Mesendoderm (in vitro differentiated cells): ENCODE measurements around the gene CEP164.

Source experiments
- DNase-seq: peaks from one replicate; pipeline ENCODE4 v3.0.0; 2013
- H2AK5ac ChIP-seq: 2 replicates; pipeline ENCODE4 v1.6.1; 2013; ENCODE audit warnings: low read length, inconsistent platforms
- H2BK120ac ChIP-seq: 2 replicates; pipeline ENCODE4 v1.6.1; 2013; ENCODE audit warnings: low read depth, mild to moderate bottlenecking, low read length, moderate library complexity, mixed read lengths
- H2BK15ac ChIP-seq: replicated peaks from 2 replicates; pipeline ENCODE4 v1.6.1; 2013; ENCODE audit warnings: low read depth, mild to moderate bottlenecking, moderate library complexity
- H2BK5ac ChIP-seq: 2 replicates; pipeline ENCODE4 v1.6.1; 2013; ENCODE audit warnings: low read length, inconsistent platforms
- H3K18ac ChIP-seq: 2 replicates; pipeline ENCODE4 v1.6.1; 2013; ENCODE audit warnings: mild to moderate bottlenecking, low read length, mixed read lengths
- H3K23ac ChIP-seq: one replicate; pipeline ENCODE4 v1.6.1; 2013; ENCODE audit warnings: low read length
- H3K27ac ChIP-seq: 2 replicates; pipeline ENCODE4 v1.5.1; 2013; ENCODE audit warnings: low read depth, mild to moderate bottlenecking, inconsistent platforms, low read length, moderate library complexity
- H3K27me3 ChIP-seq: 2 replicates; pipeline ENCODE4 v1.6.1; 2013; ENCODE audit warnings: low read length, control low read depth, mild to moderate bottlenecking, inconsistent platforms; ENCODE audit not compliant: insufficient read depth, poor library complexity
- H3K36me3 ChIP-seq: 2 replicates; pipeline ENCODE4 v1.6.1; 2013; ENCODE audit warnings: low read length, inconsistent platforms; ENCODE audit not compliant: control insufficient read depth, insufficient read depth
- H3K4ac ChIP-seq: one replicate; pipeline ENCODE4 v1.6.1; 2013; ENCODE audit warnings: low read depth, mild to moderate bottlenecking, low read length, moderate library complexity
- H3K4me1 ChIP-seq: 2 replicates; pipeline ENCODE4 v1.6.1; 2013; ENCODE audit warnings: low read depth, low read length, inconsistent platforms; ENCODE audit not compliant: control insufficient read depth
- H3K4me2 ChIP-seq: 2 replicates; pipeline ENCODE4 v1.6.1; 2013; ENCODE audit warnings: low read length
- H3K4me3 ChIP-seq: 2 replicates; pipeline ENCODE4 v1.5.1; 2013; ENCODE audit warnings: mild to moderate bottlenecking, low read length
- H3K56ac ChIP-seq: one replicate; pipeline ENCODE4 v1.6.1; 2013; ENCODE audit warnings: low read length
- H3K79me1 ChIP-seq: 2 replicates; pipeline ENCODE4 v1.6.1; 2013; ENCODE audit warnings: low read length, inconsistent platforms
- H3K79me2 ChIP-seq: 2 replicates; pipeline ENCODE4 v1.6.1; 2013; ENCODE audit warnings: mild to moderate bottlenecking, low read length; ENCODE audit not compliant: control insufficient read depth, insufficient read depth
- H3K9ac ChIP-seq: 2 replicates; pipeline ENCODE4 v1.6.1; 2013; ENCODE audit warnings: low read length, inconsistent platforms
- H4K5ac ChIP-seq: one replicate; pipeline ENCODE4 v1.6.1; 2013; ENCODE audit warnings: low read length
- H4K8ac ChIP-seq: one replicate; pipeline ENCODE4 v1.6.1; 2013; ENCODE audit warnings: low read depth, mild to moderate bottlenecking, control low read depth, low read length, moderate library complexity
- WGBS: extraction: QIAGEN DNeasy Blood & Tissue Kit; methylation state at CpG from one replicate; pipeline ENCODE4 v1.1.7; 2013; ENCODE audit warnings: low lambda C conversion rate, missing lambda C conversion rate; ENCODE audit not compliant: insufficient coverage; ENCODE audit errors: extremely low coverage; 5-methylcytosine and 5-hydroxymethylcytosine counted together

The CEP164 gene

GRCh38 chr11:117442869-117443239, 115.2 kb downstream of the CEP164 start:
- Histone ChIP-seq H3K79me1 (no peaks in the 10 kb centered on the region), H3K79me2 (no peaks in the 10 kb centered on the region), H2BK5ac (no peak overlapping the region), H3K4me1 (no peaks in the 10 kb centered on the region), H3K23ac (no peak overlapping the region), H2BK120ac (no peak overlapping the region), H3K9ac (no peak overlapping the region), H2BK15ac (no peak overlapping the region), H3K56ac (no peak overlapping the region), H3K27me3 (no peaks in the 10 kb centered on the region), H3K4me3 (no peak overlapping the region), H3K27ac (no peak overlapping the region), H3K4ac (no peak overlapping the region), H3K4me2 (no peak overlapping the region), H3K18ac (no peak overlapping the region), H2AK5ac (no peak overlapping the region), H4K8ac (no peak overlapping the region), H4K5ac (no peak overlapping the region), H3K36me3 (no peaks in the 10 kb centered on the region)
- no CpG with 5 or more reads among the region's 12 CpGs for WGBS
- DNase-seq, result no peak

GRCh38 chr11:117443266-117444186, 115.9 kb downstream of the CEP164 start:
- H3K79me1 ChIP-seq, result no peaks in the 10 kb centered on the region
- H2BK5ac ChIP-seq, result no peak overlapping the region
- H3K9ac ChIP-seq, result peak overlapping the region; percentile 16
- H3K79me2 ChIP-seq, result no peaks in the 10 kb centered on the region
- H2AK5ac ChIP-seq, result no peak overlapping the region
- H3K4me2 ChIP-seq, result no peak overlapping the region
- H3K27me3 ChIP-seq, result no peaks in the 10 kb centered on the region
- no peak overlapping the region for H3K18ac ChIP-seq
- H3K36me3 ChIP-seq, result no peaks in the 10 kb centered on the region
- no peak overlapping the region for H4K5ac ChIP-seq
- no peak overlapping the region for H2BK120ac ChIP-seq
- peak; percentile 82 for DNase-seq
- no CpG with 5 or more reads among the region's 38 CpGs for WGBS
- H3K27ac ChIP-seq, result no peak overlapping the region
- no peak overlapping the region for H3K4ac ChIP-seq
- no peak overlapping the region for H4K8ac ChIP-seq
- H2BK15ac ChIP-seq, result no peak overlapping the region
- no peak overlapping the region for H3K23ac ChIP-seq
- no peak overlapping the region for H3K4me3 ChIP-seq
- H3K4me1 ChIP-seq, result no peaks in the 10 kb centered on the region
- H3K56ac ChIP-seq, result peak overlapping the region; percentile 3

DNA sequence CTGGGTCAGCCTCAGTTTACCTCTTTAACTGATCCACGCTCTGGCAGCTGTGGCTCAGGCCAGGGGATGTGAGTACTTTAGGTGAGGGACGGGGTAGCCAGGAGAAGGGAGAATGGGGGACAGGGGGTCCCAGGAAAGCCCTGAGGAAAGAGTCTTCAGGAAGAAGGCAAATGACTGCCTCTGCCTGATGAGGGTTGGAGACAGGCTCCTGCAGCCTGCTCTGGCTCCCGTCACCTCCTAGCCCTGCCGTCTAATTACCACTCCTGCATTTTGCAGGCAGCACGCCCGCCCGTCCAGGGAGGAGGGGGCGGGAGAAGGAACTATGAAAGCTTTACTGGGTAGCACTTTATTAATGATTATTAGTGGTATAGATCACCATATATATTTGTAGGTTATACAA, 116.6 kb downstream of the CEP164 start:
- Histone ChIP-seq H2BK120ac (no peak overlapping the region), H3K56ac (peak overlapping the region; percentile 3), H3K18ac (no peak overlapping the region), H3K27me3 (no peaks in the 10 kb centered on the region), H4K8ac (no peak overlapping the region), H3K23ac (no peak overlapping the region), H3K4me1 (no peaks in the 10 kb centered on the region), H3K36me3 (no peaks in the 10 kb centered on the region), H2BK15ac (no peak overlapping the region), H3K79me1 (no peaks in the 10 kb centered on the region), H2AK5ac (no peak overlapping the region), H3K79me2 (no peaks in the 10 kb centered on the region), H3K27ac (no peak overlapping the region), H3K4me2 (no peak overlapping the region), H3K9ac (no peak overlapping the region), H3K4me3 (no peak overlapping the region), H4K5ac (no peak overlapping the region), H3K4ac (no peak overlapping the region), H2BK5ac (no peak overlapping the region)
- no peak for DNase-seq
- no CpG with 5 or more reads among the region's 8 CpGs for WGBS

- H3K79me2 ChIP-seq, result no peaks in the 10 kb centered on the region
- H3K4me2 ChIP-seq, result no peak overlapping the region
- H3K4ac ChIP-seq, result no peak overlapping the region
- H4K8ac ChIP-seq, result no peak overlapping the region
- no peak overlapping the region for H2BK5ac ChIP-seq
- H2BK15ac ChIP-seq, result no peak overlapping the region
- H3K27ac ChIP-seq, result no peak overlapping the region
- H2BK120ac ChIP-seq, result no peak overlapping the region
- H3K36me3 ChIP-seq, result no peaks in the 10 kb centered on the region
- no peaks in the 10 kb centered on the region for H3K27me3 ChIP-seq
- no peaks in the 10 kb centered on the region for H3K4me1 ChIP-seq
- H3K18ac ChIP-seq, result no peak overlapping the region
- H4K5ac ChIP-seq, result no peak overlapping the region
- no peak overlapping the region for H3K56ac ChIP-seq
- no peak overlapping the region for H3K9ac ChIP-seq
- no peak overlapping the region for H3K4me3 ChIP-seq
- H3K23ac ChIP-seq, result no peak overlapping the region
- DNase-seq, result no peak
- WGBS, result no CpG with 5 or more reads among the region's 17 CpGs
- no peaks in the 10 kb centered on the region for H3K79me1 ChIP-seq
- H2AK5ac ChIP-seq, result no peak overlapping the region
Observed at GRCh38 chr11:117444711-117445658, 117.3 kb downstream of the CEP164 start.

GRCh38 chr11:117449111-117449693, 121.5 kb downstream of the CEP164 start:
- H3K23ac ChIP-seq, result no peak overlapping the region
- no peak overlapping the region for H3K18ac ChIP-seq
- H3K36me3 ChIP-seq, result no peaks in the 10 kb centered on the region
- no peak overlapping the region for H3K4me3 ChIP-seq
- H3K79me1 ChIP-seq, result no peaks in the 10 kb centered on the region
- no peak overlapping the region for H3K4ac ChIP-seq
- no peaks in the 10 kb centered on the region for H3K27me3 ChIP-seq
- no peak overlapping the region for H2BK5ac ChIP-seq
- no peak overlapping the region for H3K27ac ChIP-seq
- no peak overlapping the region for H3K4me2 ChIP-seq
- H3K4me1 ChIP-seq, result no peaks in the 10 kb centered on the region
- H2BK120ac ChIP-seq, result no peak overlapping the region
- H4K5ac ChIP-seq, result no peak overlapping the region
- H2AK5ac ChIP-seq, result no peak overlapping the region
- no peak overlapping the region for H4K8ac ChIP-seq
- no peak overlapping the region for H2BK15ac ChIP-seq
- no peak overlapping the region for H3K56ac ChIP-seq
- H3K9ac ChIP-seq, result no peak overlapping the region
- WGBS, result no CpG with 5 or more reads among the region's 9 CpGs
- peak; percentile 65 for DNase-seq
- H3K79me2 ChIP-seq, result no peaks in the 10 kb centered on the region
